ENCODE data around the gene ZNF860.
"Not testable (repeated sequence)": the region's sequence is repeated elsewhere in the genome, so short reads cannot be mapped to it uniquely, and the experiment has no call there.

ZNF860 gene

GRCh38 chr3:32000877-32001276, 19.3 kb downstream of the ZNF860 start:
- no peak for DNase-seq

- no peak for DNase-seq
Measured at GRCh38 chr3:32002561-32003368, 21.2 kb downstream of the ZNF860 start.

GRCh38 chr3:32003380-32003779, 21.8 kb downstream of the ZNF860 start:
- DNase-seq, result no peak

- no peak for DNase-seq
Measured at GRCh38 chr3:32004113-32004765, 22.7 kb downstream of the ZNF860 start.

GRCh38 chr3:32009101-32009500, 27.6 kb downstream of the ZNF860 start:
- DNase-seq, result no peak

GRCh38 chr3:32009957-32010356, 28.4 kb downstream of the ZNF860 start:
- no peak for DNase-seq

- DNase-seq, result not testable (repeated sequence)
Measured at GRCh38 chr3:32010699-32011098, 29.1 kb downstream of the ZNF860 start.

- not testable (repeated sequence) for DNase-seq
Measured at GRCh38 chr3:32015638-32016037, 34.1 kb downstream of the ZNF860 start.

- DNase-seq, result no peak
Measured at GRCh38 chr3:32017286-32017685, 35.7 kb downstream of the ZNF860 start.

GRCh38 chr3:32018757-32019564, 37.4 kb downstream of the ZNF860 start:
- DNase-seq, result no peak

- no peak for DNase-seq
Measured at GRCh38 chr3:32021155-32021554, 39.6 kb downstream of the ZNF860 start.

- DNase-seq, result no peak
Measured at GRCh38 chr3:32021748-32022147, 40.2 kb downstream of the ZNF860 start.

GRCh38 chr3:32022947-32023346, 41.4 kb downstream of the ZNF860 start:
- DNase-seq, result no peak

GRCh38 chr3:32026593-32026992, 45.0 kb downstream of the ZNF860 start:
- no peak for DNase-seq

- DNase-seq, result no peak
Measured at GRCh38 chr3:32037932-32038267, 56.4 kb downstream of the ZNF860 start.

GRCh38 chr3:32041316-32041715, 59.8 kb downstream of the ZNF860 start:
- no peak for DNase-seq

Measured in activated CD8-positive, alpha-beta memory T cell treated with anti-CD3 and anti-CD28 coated beads for 24 hours (primary cell).